ENCODE data around the gene TPSAB1.

TPSAB1 gene

DNA sequence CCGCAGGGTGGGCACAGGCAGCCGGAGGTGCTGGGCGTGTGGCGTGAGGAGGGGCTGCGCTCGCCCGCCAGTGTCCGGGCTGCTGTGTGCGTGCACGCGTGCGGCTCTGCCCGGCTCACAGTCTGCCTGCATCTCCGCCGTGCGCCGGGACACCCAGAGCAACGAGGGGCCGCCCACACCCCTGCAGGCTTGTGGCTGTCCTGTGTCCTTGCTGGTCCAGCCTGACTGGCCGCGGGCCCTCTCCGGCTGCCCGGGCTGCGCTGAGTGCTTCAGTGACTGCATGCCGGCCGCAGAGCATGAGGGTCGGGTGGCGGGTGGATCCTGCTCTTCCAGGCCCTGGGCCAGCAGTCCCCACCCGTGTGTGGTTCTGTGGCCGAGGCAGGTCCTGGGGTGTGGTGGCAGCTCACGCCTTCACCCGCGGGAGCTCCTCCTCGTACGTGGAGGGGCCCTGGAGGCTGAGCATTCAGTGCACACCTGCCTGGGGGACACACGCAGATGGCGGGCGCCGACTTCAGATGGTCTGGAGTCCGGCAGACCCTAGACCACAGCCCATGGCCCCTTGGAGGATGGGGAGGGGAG, 27.8 kb upstream of the TPSAB1 start:
- H3K9me3 ChIP-seq (replicated peaks; ENCODE audit: low read length) = no peaks in the 10 kb centered on the region
- H3K4me2 ChIP-seq (ENCODE audit: low read length) = no peak overlapping the region
- H3K27me3 ChIP-seq (ENCODE audit: control insufficient read depth, insufficient read depth, low read length) = no peaks in the 10 kb centered on the region
- H3K4me3 ChIP-seq (ENCODE audit: low read length) = no peak overlapping the region
- no peaks in the 10 kb centered on the region for H3K4me1 ChIP-seq (ENCODE audit: control insufficient read depth, insufficient read depth, low read length)
- H3K9ac ChIP-seq (ENCODE audit: low read depth, low read length) = no peak overlapping the region
- H3K36me3 ChIP-seq (ENCODE audit: insufficient read depth, low read length) = no peaks in the 10 kb centered on the region

DNA sequence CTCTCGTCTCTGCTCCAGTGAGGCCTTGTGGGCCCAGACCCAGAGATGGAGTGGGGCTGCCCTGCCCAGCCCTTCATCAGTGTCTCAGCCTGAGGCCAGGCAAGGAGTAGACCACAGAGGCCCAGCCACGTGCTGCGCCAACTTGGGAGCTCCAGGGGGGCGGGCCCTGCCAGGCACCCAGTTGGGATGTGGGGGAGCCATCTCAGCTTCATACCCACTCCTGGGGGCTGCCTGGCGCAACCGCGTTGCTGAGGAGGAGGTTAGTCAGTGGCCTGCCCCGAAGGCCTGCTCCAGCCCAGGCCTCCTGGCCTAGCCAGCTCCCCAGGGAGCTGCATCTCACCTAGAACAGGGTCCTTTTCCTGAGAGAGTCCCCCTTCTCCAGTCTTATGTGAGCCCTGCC, 27.3 kb upstream of the TPSAB1 start:
- Histone ChIP-seq H3K4me2 (ENCODE audit: low read length) (no peak overlapping the region), H3K9me3 (replicated peaks; ENCODE audit: low read length) (no peaks in the 10 kb centered on the region), H3K27me3 (ENCODE audit: control insufficient read depth, insufficient read depth, low read length) (no peaks in the 10 kb centered on the region), H3K9ac (ENCODE audit: low read depth, low read length) (no peak overlapping the region), H3K4me3 (ENCODE audit: low read length) (no peak overlapping the region), H3K36me3 (ENCODE audit: insufficient read depth, low read length) (no peaks in the 10 kb centered on the region), H3K4me1 (ENCODE audit: control insufficient read depth, insufficient read depth, low read length) (no peaks in the 10 kb centered on the region)

DNA sequence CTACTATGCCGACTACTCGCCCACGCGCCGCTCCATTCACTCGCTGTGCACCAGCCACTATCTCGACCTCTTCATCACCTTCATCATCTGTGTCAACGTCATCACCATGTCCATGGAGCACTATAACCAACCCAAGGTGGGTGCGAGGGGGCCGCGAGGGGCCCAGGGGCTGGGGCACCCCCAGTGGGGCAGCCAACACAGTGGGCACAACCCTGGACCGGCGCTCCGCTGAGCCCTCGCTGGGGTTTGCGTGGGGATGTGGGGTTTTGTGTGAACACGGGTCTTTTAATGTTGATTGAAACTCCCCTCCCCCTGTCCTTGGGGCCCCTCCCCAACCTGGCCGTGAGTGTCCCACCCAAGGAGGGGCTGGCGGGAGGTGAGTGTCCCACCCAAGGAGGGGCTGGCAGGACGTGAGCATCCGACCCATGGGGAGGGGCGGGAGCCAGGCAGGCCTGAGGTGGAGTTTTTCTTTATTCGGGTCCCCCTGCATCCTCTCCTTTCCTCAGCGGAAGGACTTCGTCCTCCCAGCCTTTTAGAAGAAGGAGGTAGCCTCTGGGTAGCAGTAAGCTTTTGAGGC, 26.6 kb upstream of the TPSAB1 start:
- Histone ChIP-seq H3K4me2 (ENCODE audit: low read length) (no peak overlapping the region), H3K9me3 (replicated peaks; ENCODE audit: low read length) (no peaks in the 10 kb centered on the region), H3K4me3 (ENCODE audit: low read length) (no peak overlapping the region), H3K9ac (ENCODE audit: low read depth, low read length) (no peak overlapping the region), H3K36me3 (ENCODE audit: insufficient read depth, low read length) (no peaks in the 10 kb centered on the region), H3K4me1 (ENCODE audit: control insufficient read depth, insufficient read depth, low read length) (no peaks in the 10 kb centered on the region), H3K27me3 (ENCODE audit: control insufficient read depth, insufficient read depth, low read length) (no peaks in the 10 kb centered on the region)

DNA sequence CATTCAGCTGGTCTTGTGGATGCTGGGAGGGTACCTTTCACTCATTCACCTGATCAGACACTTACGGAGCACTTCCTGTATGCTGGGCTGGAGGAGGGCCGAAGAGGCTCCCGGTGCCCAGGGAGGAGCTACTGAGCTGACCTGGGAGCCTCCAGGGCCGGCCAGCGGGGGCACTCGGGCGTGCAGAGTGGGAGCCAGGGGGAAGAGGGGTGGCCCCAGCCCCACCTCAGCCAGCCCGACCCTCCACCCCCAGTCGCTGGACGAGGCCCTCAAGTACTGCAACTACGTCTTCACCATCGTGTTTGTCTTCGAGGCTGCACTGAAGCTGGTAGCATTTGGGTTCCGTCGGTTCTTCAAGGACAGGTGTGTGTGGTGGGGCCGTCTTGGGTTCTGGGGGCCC, 25.8 kb upstream of the TPSAB1 start:
- Histone ChIP-seq H3K4me3 (ENCODE audit: low read length) (no peak overlapping the region), H3K4me1 (ENCODE audit: control insufficient read depth, insufficient read depth, low read length) (no peaks in the 10 kb centered on the region), H3K9me3 (replicated peaks; ENCODE audit: low read length) (no peaks in the 10 kb centered on the region), H3K4me2 (ENCODE audit: low read length) (no peak overlapping the region), H3K9ac (ENCODE audit: low read depth, low read length) (no peak overlapping the region), H3K36me3 (ENCODE audit: insufficient read depth, low read length) (no peaks in the 10 kb centered on the region), H3K27me3 (ENCODE audit: control insufficient read depth, insufficient read depth, low read length) (no peaks in the 10 kb centered on the region)

DNA sequence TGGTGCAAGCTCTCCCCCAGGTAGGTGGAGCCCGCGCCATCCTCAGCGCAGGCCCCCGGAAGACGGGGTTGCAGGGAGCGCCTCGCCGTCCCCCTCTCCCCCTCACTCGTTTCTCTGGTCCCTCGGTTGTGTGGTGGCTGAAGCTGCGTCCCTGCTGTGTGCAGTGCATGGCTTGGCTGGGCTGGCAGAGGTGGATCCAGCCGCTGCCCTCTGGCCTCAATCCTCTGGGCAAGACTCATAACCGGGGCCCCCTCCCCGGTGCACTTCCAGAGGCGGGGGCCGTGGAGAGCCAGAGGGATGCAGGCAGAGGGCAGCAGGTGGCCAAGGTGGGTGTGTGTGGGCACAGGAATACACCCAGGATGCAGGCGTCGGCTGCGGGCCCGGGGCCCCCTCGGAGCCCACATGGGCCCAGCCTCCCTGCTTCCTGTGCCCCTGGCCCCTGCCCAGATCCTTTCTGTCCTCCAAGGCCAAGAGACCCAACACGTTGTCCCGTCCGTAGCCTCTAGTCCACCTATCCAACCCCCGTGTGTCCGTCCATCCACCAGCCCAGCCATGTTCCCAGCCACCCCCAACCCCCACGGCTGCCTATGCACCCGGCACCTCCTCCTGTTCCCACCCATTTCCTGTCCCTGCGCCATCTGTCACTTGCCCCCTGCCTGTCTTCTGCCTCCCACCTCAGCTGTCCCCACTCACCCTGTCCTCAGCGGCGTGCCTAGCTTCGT, 24.8 kb upstream of the TPSAB1 start:
- Histone ChIP-seq H3K27me3 (ENCODE audit: control insufficient read depth, insufficient read depth, low read length) (no peaks in the 10 kb centered on the region), H3K9me3 (replicated peaks; ENCODE audit: low read length) (no peaks in the 10 kb centered on the region), H3K4me2 (ENCODE audit: low read length) (no peak overlapping the region), H3K9ac (ENCODE audit: low read depth, low read length) (no peak overlapping the region), H3K4me3 (ENCODE audit: low read length) (no peak overlapping the region), H3K4me1 (ENCODE audit: control insufficient read depth, insufficient read depth, low read length) (no peaks in the 10 kb centered on the region), H3K36me3 (ENCODE audit: insufficient read depth, low read length) (no peaks in the 10 kb centered on the region)

DNA sequence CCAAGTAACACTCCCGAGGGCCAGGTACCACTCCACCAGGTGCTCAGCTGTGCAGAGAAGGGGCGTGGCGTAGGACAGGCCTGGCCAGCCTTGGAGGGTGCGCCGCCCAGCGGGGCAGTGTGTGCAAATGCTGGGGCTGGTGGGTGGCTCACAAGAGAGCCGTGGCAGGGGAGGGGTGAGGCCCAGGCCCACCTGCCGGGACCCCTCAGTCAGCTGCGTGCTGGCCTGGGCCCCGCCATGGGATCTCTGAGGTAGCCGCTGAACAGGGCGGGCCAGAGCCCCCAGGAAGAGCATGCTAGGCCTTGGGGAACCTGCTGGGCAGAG, 24.2 kb upstream of the TPSAB1 start:
- H3K4me3 ChIP-seq (ENCODE audit: low read length) = no peak overlapping the region
- H3K4me1 ChIP-seq (ENCODE audit: control insufficient read depth, insufficient read depth, low read length) = no peaks in the 10 kb centered on the region
- no peak overlapping the region for H3K9ac ChIP-seq (ENCODE audit: low read depth, low read length)
- no peaks in the 10 kb centered on the region for H3K36me3 ChIP-seq (ENCODE audit: insufficient read depth, low read length)
- no peak overlapping the region for H3K4me2 ChIP-seq (ENCODE audit: low read length)
- H3K27me3 ChIP-seq (ENCODE audit: control insufficient read depth, insufficient read depth, low read length) = no peaks in the 10 kb centered on the region
- H3K9me3 ChIP-seq (replicated peaks; ENCODE audit: low read length) = no peaks in the 10 kb centered on the region

DNA sequence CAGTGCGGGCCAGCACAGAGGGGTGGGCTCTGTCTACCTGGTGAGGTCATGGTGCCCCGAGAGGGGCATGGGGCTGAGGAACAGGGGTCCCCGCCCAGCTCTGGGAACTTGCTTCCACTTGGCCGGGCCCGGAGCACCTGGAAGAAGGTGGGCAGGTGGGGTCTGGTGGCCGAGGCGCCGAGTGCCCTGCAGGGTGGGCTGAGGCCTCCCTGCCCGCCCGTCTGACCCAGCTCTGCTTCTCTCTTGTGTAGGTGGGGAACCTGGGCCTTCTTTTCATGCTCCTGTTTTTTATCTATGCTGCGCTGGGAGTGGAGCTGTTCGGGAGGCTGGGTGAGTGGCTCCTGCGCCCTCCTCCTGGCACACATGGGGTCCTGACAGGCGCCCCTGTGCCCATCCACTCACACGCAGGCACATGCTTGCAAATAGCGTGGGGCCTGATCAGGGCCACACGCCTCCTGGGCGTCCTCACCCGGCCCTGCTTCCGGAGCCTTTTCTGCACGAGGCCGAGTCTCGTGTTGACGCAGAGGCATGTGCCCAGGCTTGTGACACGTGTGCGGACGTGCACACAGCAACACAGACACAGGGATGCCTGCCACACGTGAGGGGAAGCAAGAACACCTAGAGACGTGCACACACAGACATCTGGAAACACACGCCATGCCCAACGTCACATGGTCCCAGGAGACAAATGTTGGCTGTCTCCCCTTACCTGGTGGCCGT, 23.7 kb upstream of the TPSAB1 start:
- Histone ChIP-seq H3K36me3 (ENCODE audit: insufficient read depth, low read length) (no peaks in the 10 kb centered on the region), H3K27me3 (ENCODE audit: control insufficient read depth, insufficient read depth, low read length) (no peaks in the 10 kb centered on the region), H3K4me2 (ENCODE audit: low read length) (no peak overlapping the region), H3K4me1 (ENCODE audit: control insufficient read depth, insufficient read depth, low read length) (no peaks in the 10 kb centered on the region), H3K4me3 (ENCODE audit: low read length) (no peak overlapping the region), H3K9me3 (replicated peaks; ENCODE audit: low read length) (no peaks in the 10 kb centered on the region), H3K9ac (ENCODE audit: low read depth, low read length) (no peak overlapping the region)

DNA sequence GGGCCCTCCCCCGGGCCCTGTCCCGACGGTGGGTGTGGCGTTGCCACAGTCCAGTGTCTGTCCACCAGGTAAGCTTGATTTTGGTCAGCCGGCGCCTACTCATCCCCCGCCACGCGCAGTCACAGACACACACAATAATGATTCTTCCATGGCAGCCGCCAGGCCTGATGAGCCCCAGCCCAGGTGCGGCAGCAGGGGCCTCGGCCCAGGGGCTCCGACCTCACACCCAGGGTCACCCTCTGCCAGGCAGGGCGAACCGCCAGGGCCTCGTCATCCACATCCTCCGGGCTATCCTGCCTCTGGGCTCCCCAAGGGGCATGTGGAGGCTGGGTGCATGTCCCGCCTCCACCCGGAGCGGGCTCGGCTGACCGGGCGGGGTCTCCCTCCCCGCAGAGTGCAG, 23.0 kb upstream of the TPSAB1 start:
- Histone ChIP-seq H3K4me1 (ENCODE audit: control insufficient read depth, insufficient read depth, low read length) (no peaks in the 10 kb centered on the region), H3K4me3 (ENCODE audit: low read length) (no peak overlapping the region), H3K9me3 (replicated peaks; ENCODE audit: low read length) (no peaks in the 10 kb centered on the region), H3K9ac (ENCODE audit: low read depth, low read length) (no peak overlapping the region), H3K36me3 (ENCODE audit: insufficient read depth, low read length) (no peaks in the 10 kb centered on the region), H3K4me2 (ENCODE audit: low read length) (no peak overlapping the region), H3K27me3 (ENCODE audit: control insufficient read depth, insufficient read depth, low read length) (peaks cover 3% of the 10 kb centered on the region)

DNA sequence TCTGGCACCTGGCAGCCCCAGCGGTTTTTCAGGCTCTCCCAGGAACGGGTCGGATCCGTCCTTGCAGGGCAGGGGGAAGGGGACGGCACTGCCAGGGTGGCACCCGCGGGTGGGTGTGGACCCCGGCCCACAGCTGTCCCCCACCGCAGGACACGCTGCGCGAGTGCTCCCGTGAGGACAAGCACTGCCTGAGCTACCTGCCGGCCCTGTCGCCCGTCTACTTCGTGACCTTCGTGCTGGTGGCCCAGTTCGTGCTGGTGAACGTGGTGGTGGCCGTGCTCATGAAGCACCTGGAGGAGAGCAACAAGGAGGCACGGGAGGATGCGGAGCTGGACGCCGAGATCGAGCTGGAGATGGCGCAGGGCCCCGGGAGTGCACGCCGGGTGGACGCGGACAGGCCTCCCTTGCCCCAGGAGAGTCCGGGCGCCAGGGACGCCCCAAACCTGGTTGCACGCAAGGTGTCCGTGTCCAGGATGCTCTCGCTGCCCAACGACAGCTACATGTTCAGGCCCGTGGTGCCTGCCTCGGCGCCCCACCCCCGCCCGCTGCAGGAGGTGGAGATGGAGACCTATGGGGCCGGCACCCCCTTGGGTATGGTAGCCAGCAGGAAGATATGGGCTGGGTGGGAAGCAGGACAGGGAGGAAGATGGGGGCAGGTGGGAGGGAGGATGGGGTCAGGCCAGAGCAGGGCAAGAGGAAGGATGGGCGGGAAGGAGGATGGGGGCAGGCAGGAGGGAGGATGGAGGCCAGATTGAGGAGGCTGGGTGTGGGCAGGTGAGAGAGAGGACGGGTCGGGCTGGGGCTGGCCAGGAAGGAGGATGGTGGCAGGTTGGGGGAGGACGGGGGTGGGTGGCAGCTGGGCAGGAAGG, 22.2 kb upstream of the TPSAB1 start:
- Histone ChIP-seq H3K4me3 (ENCODE audit: low read length) (no peak overlapping the region), H3K4me1 (ENCODE audit: control insufficient read depth, insufficient read depth, low read length) (no peaks in the 10 kb centered on the region), H3K36me3 (ENCODE audit: insufficient read depth, low read length) (no peaks in the 10 kb centered on the region), H3K4me2 (ENCODE audit: low read length) (no peak overlapping the region), H3K9ac (ENCODE audit: low read depth, low read length) (no peak overlapping the region), H3K27me3 (ENCODE audit: control insufficient read depth, insufficient read depth, low read length) (peaks cover 3% of the 10 kb centered on the region), H3K9me3 (replicated peaks; ENCODE audit: low read length) (no peaks in the 10 kb centered on the region)

DNA sequence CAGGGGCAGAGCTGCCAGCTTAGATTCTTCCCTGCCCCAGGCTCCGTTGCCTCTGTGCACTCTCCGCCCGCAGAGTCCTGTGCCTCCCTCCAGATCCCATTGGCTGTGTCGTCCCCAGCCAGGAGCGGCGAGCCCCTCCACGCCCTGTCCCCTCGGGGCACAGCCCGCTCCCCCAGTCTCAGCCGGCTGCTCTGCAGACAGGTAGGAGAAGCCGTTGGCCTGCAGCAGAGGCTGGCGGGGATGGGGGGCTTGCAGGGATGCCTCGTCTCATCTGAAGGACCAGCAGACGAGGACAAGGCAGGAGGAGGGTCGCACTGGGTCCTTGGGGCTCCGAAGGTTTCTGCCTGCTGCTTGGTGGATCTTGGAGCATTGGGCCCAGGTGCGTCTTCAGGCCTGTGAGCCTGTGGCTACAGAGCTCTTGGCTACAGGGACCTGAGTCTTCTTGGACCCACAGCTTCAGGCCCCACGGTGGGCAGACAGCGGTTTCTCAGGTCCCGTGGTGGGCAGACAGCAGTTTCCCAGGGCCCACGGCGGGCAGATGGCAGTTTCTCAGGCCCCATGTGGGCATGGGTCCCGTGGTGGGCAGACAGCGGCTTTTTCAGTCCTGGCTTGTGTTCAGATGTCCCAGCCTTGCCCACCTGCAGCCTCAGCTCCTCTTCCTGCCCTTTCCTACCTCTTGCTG, 21.4 kb upstream of the TPSAB1 start:
- no peaks in the 10 kb centered on the region for H3K9me3 ChIP-seq (replicated peaks; ENCODE audit: low read length)
- H3K4me1 ChIP-seq (ENCODE audit: control insufficient read depth, insufficient read depth, low read length) = no peaks in the 10 kb centered on the region
- H3K27me3 ChIP-seq (ENCODE audit: control insufficient read depth, insufficient read depth, low read length) = peaks cover 6% of the 10 kb centered on the region
- no peak overlapping the region for H3K9ac ChIP-seq (ENCODE audit: low read depth, low read length)
- H3K4me2 ChIP-seq (ENCODE audit: low read length) = no peak overlapping the region
- no peak overlapping the region for H3K4me3 ChIP-seq (ENCODE audit: low read length)
- H3K36me3 ChIP-seq (ENCODE audit: insufficient read depth, low read length) = no peaks in the 10 kb centered on the region

Measured in skeletal muscle satellite cell (primary cell).